Measurements from ENCODE around the gene GGCX. TPM values are rescaled to one million over a fixed set of nuclear protein-coding genes. Genes with fewer than 3 reads are reported as not detected.

The GGCX gene
- total and polyA plus RNA-seq, 2 of the 13 experiments (the other 11 are each of a cell fraction or from before 2014, with no cell fraction given), result 72.5 to 103 TPM

DNA sequence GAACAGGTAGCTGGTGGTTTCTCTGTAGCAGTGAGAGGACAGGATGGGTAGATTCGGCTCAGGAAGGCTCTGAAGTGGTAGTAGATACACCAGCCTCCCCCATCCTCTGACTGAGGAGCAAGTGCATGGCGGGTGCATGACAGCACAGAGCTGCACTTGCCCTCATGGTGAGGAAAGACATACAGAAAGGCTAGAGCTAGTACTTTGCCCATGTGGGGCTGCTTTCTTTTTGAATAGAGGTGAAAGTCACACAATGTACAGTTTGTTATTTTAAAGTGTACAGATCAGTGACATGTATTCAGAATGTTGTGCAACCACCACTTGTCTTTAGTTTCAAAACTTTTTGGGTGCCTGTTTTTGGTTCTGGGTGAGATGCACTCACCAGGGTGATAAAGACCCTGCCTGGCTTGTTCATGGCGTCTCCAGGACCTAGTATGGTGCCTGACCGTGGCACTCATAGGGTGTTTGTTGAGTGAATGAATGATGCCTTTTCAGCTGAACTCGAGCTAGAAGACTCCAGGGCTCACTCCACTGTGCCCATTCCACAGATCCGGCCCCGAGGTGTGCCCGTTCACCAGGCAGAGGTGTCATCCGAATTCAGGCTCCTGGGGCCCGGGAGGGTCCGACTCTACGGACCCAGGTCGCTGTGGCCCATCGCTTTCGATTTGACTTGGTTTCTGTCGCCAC is 22.5 kb upstream of the GGCX start (continued):
- TF ChIP-seq, protein P1, sequence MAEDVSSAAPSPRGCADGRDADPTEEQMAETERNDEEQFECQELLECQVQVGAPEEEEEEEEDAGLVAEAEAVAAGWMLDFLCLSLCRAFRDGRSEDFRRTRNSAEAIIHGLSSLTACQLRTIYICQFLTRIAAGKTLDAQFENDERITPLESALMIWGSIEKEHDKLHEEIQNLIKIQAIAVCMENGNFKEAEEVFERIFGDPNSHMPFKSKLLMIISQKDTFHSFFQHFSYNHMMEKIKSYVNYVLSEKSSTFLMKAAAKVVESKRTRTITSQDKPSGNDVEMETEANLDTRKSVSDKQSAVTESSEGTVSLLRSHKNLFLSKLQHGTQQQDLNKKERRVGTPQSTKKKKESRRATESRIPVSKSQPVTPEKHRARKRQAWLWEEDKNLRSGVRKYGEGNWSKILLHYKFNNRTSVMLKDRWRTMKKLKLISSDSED (CRISPR knock-in tag; IDR thresholded peaks at IDR 0.05), result no peak
- TF ChIP-seq PPARG (CRISPR knock-in tag; conservative IDR thresholded peaks at IDR 0.05) (0 out of 2 replicates have a peak, but pooled peaks have one; percentile 17), ZNF644 (CRISPR knock-in tag; IDR thresholded peaks at IDR 0.05; ENCODE audit: low read depth) (0 out of 2 replicates have a peak, but pooled peaks have one; percentile 49), ZNF10 (CRISPR knock-in tag; IDR thresholded peaks at IDR 0.05; ENCODE audit: borderline replicate concordance, low read depth) (no peak), PITX1 (CRISPR knock-in tag; IDR thresholded peaks at IDR 0.05) (0 out of 2 replicates have a peak, but pooled peaks have one; percentile 20), FOXO1 (CRISPR knock-in tag; IDR thresholded peaks at IDR 0.05) (no peak; the same call in 1 of the 2 replicates), ZFP37 (CRISPR knock-in tag; IDR thresholded peaks at IDR 0.05; ENCODE audit: borderline replicate concordance) (no peak; the same call in 1 of the 2 replicates), NAIF1 (CRISPR knock-in tag; IDR thresholded peaks at IDR 0.05; ENCODE audit: borderline replicate concordance) (no peak), ATF1 (CRISPR knock-in tag; IDR thresholded peaks at IDR 0.05) (no peak), SOX6 (IDR thresholded peaks at IDR 0.05) (no peak), SOX6 (CRISPR knock-in tag; IDR thresholded peaks at IDR 0.05) (peak; percentile 29; the same call in 1 of the 2 replicates), ZNF572 (CRISPR knock-in tag; IDR thresholded peaks at IDR 0.05) (peak; percentile 16; the same call in 1 of the 2 replicates), ZNF253 (CRISPR knock-in tag; IDR thresholded peaks at IDR 0.05; ENCODE audit: borderline replicate concordance) (no peak), EZH2 (conservative IDR thresholded peaks at IDR 0.05; ENCODE audit: low read depth, low read length) (no peak)
- TF ChIP-seq, protein P2, sequence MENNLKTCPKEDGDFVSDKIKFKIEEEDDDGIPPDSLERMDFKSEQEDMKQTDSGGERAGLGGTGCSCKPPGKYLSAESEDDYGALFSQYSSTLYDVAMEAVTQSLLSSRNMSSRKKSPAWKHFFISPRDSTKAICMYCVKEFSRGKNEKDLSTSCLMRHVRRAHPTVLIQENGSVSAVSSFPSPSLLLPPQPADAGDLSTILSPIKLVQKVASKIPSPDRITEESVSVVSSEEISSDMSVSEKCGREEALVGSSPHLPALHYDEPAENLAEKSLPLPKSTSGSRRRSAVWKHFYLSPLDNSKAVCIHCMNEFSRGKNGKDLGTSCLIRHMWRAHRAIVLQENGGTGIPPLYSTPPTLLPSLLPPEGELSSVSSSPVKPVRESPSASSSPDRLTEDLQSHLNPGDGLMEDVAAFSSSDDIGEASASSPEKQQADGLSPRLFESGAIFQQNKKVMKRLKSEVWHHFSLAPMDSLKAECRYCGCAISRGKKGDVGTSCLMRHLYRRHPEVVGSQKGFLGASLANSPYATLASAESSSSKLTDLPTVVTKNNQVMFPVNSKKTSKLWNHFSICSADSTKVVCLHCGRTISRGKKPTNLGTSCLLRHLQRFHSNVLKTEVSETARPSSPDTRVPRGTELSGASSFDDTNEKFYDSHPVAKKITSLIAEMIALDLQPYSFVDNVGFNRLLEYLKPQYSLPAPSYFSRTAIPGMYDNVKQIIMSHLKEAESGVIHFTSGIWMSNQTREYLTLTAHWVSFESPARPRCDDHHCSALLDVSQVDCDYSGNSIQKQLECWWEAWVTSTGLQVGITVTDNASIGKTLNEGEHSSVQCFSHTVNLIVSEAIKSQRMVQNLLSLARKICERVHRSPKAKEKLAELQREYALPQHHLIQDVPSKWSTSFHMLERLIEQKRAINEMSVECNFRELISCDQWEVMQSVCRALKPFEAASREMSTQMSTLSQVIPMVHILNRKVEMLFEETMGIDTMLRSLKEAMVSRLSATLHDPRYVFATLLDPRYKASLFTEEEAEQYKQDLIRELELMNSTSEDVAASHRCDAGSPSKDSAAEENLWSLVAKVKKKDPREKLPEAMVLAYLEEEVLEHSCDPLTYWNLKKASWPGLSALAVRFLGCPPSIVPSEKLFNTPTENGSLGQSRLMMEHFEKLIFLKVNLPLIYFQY (CRISPR knock-in tag; IDR thresholded peaks at IDR 0.05; ENCODE audit: borderline replicate concordance), result peak; percentile 16; the same call in 1 of the 2 replicates
- TF ChIP-seq, protein P3, sequence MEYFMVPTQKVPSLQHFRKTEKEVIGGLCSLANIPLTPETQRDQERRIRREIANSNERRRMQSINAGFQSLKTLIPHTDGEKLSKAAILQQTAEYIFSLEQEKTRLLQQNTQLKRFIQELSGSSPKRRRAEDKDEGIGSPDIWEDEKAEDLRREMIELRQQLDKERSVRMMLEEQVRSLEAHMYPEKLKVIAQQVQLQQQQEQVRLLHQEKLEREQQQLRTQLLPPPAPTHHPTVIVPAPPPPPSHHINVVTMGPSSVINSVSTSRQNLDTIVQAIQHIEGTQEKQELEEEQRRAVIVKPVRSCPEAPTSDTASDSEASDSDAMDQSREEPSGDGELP (IDR thresholded peaks at IDR 0.05; ENCODE audit: borderline replicate concordance, low read depth), result no peak
- TF ChIP-seq, protein P4, sequence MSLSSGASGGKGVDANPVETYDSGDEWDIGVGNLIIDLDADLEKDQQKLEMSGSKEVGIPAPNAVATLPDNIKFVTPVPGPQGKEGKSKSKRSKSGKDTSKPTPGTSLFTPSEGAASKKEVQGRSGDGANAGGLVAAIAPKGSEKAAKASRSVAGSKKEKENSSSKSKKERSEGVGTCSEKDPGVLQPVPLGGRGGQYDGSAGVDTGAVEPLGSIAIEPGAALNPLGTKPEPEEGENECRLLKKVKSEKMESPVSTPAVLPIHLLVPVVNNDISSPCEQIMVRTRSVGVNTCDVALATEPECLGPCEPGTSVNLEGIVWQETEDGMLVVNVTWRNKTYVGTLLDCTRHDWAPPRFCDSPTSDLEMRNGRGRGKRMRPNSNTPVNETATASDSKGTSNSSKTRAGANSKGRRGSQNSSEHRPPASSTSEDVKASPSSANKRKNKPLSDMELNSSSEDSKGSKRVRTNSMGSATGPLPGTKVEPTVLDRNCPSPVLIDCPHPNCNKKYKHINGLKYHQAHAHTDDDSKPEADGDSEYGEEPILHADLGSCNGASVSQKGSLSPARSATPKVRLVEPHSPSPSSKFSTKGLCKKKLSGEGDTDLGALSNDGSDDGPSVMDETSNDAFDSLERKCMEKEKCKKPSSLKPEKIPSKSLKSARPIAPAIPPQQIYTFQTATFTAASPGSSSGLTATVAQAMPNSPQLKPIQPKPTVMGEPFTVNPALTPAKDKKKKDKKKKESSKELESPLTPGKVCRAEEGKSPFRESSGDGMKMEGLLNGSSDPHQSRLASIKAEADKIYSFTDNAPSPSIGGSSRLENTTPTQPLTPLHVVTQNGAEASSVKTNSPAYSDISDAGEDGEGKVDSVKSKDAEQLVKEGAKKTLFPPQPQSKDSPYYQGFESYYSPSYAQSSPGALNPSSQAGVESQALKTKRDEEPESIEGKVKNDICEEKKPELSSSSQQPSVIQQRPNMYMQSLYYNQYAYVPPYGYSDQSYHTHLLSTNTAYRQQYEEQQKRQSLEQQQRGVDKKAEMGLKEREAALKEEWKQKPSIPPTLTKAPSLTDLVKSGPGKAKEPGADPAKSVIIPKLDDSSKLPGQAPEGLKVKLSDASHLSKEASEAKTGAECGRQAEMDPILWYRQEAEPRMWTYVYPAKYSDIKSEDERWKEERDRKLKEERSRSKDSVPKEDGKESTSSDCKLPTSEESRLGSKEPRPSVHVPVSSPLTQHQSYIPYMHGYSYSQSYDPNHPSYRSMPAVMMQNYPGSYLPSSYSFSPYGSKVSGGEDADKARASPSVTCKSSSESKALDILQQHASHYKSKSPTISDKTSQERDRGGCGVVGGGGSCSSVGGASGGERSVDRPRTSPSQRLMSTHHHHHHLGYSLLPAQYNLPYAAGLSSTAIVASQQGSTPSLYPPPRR (CRISPR knock-in tag; IDR thresholded peaks at IDR 0.05; ENCODE audit: borderline replicate concordance), result peak; percentile 43; the same call in 1 of the 2 replicates

Measured in HepG2 (cell line).